GM18498 (cell line): ENCODE measurements around the gene XPOT.

Experiments
- ATAC-seq: cut with Tn5 transposase; IDR thresholded peaks from one replicate; pipeline ENCODE4 v1.9.1; 2021; ENCODE audit warnings: mild to moderate bottlenecking, moderate library complexity; ENCODE audit not compliant: unreplicated experiment

The XPOT gene

GRCh38 chr12:64461634-64462414 lies 57.6 kb downstream of the XPOT start:
- no peak for ATAC-seq

- ATAC-seq = no peak
These were observed 62.0 kb downstream of the XPOT start for GRCh38 chr12:64466178-64466577.

- ATAC-seq = no peak
These were observed 64.8 kb downstream of the XPOT start for GRCh38 chr12:64468966-64469365.

- ATAC-seq = no peak
These were observed 65.4 kb downstream of the XPOT start for GRCh38 chr12:64469455-64470142.

GRCh38 chr12:64470495-64470894 lies 66.3 kb downstream of the XPOT start:
- ATAC-seq = no peak

- no peak for ATAC-seq
These were observed 69.0 kb downstream of the XPOT start for GRCh38 chr12:64473176-64473575.

GRCh38 chr12:64475518-64475917 lies 71.3 kb downstream of the XPOT start:
- no peak for ATAC-seq

- no peak for ATAC-seq
These were observed 72.7 kb downstream of the XPOT start for GRCh38 chr12:64476844-64477243.

- no peak for ATAC-seq
These were observed 74.5 kb downstream of the XPOT start for GRCh38 chr12:64478661-64479060.

- ATAC-seq = no peak
These were observed 76.0 kb downstream of the XPOT start for GRCh38 chr12:64480148-64480547.

- no peak for ATAC-seq
These were observed 82.5 kb downstream of the XPOT start for GRCh38 chr12:64486657-64487056.

- no peak for ATAC-seq
These were observed 87.5 kb downstream of the XPOT start for GRCh38 chr12:64491718-64492117.

GRCh38 chr12:64493513-64493912 lies 89.3 kb downstream of the XPOT start:
- no peak for ATAC-seq

GRCh38 chr12:64494998-64495729 lies 91.0 kb downstream of the XPOT start:
- no peak for ATAC-seq

- no peak for ATAC-seq
These were observed 92.7 kb downstream of the XPOT start for GRCh38 chr12:64496839-64497400.

GRCh38 chr12:64497484-64497883 lies 93.3 kb downstream of the XPOT start:
- ATAC-seq = no peak

GRCh38 chr12:64497903-64498302 lies 93.7 kb downstream of the XPOT start:
- ATAC-seq = no peak

- no peak for ATAC-seq
These were observed 96.2 kb downstream of the XPOT start for GRCh38 chr12:64500394-64500793.
